NAMALWA (cell line): ENCODE measurements around the gene DTNBP1.

ENCODE experiments used
- DNase-seq: peaks from one replicate; pipeline ENCODE4 v3.0.0-alpha.2; 2015; ENCODE audit warnings: low spot score

The DTNBP1 gene

GRCh38 chr6:15515226-15515625 lies 147.6 kb downstream of the DTNBP1 start:
- peak; percentile 11 for DNase-seq

- no peak for DNase-seq
These were observed 148.8 kb downstream of the DTNBP1 start for GRCh38 chr6:15513801-15514711.

DNA sequence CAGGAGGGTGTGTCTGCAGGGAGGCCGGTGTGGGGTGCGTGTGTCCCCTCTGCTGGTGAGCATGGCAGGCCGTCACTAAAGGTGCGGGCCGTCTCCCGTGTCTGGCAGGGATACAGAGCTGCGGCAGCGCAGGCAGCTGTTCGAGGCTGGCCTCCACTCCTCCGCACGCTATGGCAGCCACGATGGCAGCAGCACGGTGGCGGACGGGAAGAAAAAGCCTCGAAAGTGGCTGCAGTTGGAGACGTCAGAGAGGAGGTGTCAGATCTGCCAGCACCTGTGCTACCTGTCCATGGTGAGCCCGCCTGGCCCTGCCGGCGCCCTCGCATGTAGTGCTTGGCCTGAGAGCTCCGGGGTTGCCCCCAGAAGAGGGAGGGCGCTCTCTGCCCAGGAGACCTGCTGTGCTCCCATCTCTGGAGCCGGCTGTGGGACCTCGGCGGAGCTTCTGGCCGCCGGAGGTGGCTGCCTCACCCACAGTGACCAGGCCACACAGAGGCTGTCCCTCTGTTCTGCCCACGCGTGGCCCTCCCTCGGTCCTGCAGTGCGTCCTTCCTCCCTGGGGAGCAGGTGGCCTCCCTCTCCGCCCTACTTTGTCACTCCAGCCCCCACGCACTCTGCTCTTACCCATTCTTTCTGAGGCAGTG lies 149.6 kb downstream of the DTNBP1 start:
- no peak for DNase-seq

- no peak for DNase-seq
These were observed 150.1 kb downstream of the DTNBP1 start for GRCh38 chr6:15512721-15513120.

GRCh38 chr6:15512126-15512525 lies 150.7 kb downstream of the DTNBP1 start:
- no peak for DNase-seq

- no peak for DNase-seq
These were observed 151.3 kb downstream of the DTNBP1 start for GRCh38 chr6:15511248-15512125.

DNA sequence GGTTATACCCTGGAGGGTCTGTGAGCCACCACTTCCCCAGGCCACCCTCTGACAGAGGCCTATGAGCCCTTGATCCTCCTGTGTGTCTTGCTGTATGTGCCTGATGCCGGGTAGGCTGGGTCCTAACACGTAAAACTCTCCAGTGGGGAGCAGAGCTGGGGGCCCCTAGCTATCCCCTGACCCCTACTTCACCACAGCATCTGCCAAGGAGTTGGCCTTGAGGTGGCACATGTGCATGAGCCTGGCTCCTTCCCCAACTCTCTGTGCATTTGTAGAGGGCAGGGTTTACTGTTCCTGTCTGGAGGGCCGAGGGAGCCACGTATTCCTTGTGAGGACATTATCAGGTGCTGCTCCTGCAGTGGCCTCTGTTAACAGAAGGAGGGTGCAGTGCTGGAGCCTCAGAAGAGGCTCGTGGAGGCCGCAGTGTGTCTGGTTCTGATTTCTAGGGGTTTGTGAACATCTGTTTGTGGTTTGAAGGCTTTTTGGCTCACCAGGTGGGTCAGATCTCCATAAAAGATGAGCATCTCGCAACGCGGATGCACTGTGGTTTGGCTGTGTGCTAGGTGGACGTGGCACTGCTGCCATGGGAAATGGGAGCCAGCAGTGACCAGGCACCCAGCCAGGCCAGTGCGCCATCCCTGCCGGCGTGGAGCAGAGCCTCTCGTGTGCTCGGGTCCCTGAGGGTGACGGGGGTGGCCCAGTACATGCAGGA lies 152.1 kb downstream of the DTNBP1 start:
- peak; percentile 11 for DNase-seq

GRCh38 chr6:15510121-15510520 lies 152.7 kb downstream of the DTNBP1 start:
- DNase-seq: no peak

GRCh38 chr6:15509335-15509933 lies 153.4 kb downstream of the DTNBP1 start:
- no peak for DNase-seq

GRCh38 chr6:15508931-15509330 lies 153.9 kb downstream of the DTNBP1 start:
- DNase-seq: no peak

DNA sequence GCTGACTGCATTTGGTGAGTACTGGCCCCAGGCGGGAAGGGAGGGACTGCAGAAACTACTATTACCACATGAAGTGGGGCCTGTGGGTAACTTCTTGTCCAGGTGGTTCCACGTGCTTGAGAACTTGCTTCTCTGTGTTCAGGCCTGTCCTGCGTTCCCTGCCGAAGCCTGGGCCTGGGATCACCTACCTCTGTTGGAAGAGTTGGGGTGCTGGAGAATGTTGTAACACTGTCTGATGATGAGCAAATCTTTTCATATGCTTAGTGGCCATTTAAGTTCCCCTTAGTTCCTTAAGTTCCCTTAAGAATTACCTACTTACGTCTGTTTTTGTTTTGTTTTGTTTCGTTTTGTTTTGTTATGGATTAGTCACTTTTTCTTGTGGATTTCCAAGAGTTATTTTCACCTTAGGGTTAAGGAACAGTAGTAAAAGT lies 154.4 kb downstream of the DTNBP1 start:
- DNase-seq: no peak

DNA sequence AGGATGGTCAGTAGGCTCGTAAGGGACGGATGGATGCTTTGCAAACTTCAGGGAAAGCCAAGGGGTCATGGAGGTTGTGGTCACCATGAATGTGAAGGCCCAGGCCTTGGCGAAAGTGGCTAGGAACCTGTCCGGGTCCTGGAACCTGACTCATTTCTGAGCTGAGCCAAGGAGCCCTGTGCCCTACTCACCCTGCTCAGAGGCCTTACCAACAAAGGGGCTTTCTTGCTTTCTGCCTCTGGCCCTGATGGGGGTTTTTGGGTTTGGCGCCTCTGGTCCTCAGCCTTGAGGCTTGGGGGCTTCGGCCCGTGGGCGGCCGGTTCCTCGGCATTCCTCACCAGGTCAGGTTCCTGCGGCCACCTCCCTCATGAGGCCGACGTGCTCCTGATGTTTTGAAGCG lies 155.1 kb downstream of the DTNBP1 start:
- no peak for DNase-seq

- DNase-seq: no peak
These were observed 155.6 kb downstream of the DTNBP1 start for GRCh38 chr6:15507221-15507620.

DNA sequence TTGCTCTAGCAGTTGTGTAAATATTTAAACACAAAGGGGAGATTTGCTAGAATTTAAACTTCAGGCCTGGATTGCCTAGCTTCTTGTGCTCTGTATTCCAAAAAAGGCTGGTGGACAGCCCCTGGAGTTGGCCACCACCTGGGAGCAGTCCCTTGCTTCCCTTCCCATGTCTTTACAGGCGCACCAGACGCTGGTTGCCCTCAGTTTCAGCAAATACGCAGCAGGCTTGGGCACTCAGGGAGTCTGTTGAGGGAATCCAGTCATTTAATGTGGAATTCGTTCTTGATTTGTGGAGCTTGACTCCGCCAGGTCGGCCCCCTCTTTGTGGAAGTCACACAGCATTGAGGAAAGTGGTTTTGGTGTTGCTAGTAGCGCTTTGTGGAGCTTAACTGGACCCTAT lies 156.8 kb downstream of the DTNBP1 start:
- DNase-seq: no peak

DNA sequence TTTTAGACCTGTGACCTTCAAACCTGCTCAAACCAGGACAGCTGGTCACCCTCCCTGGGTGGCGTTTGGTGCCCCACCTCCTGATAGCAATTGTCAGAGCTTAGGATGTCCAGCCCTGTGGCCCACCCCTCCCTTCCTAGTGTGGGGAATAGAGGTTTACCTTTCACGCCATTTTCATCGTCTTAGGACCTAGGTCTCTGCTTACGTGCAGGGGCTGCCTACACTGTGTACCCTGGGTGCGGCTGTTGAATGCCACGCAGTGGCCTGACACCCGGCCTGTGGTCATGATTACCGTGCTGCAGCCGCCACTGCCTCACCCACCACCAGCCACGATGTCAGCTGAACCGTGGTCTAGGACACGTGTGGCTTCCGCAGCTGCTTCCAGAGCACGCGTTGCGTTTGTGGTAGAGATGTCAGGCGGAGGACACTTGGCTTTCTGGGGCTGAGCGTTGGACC lies 157.3 kb downstream of the DTNBP1 start:
- DNase-seq: no peak

- DNase-seq: no peak
These were observed 158.1 kb downstream of the DTNBP1 start for GRCh38 chr6:15504581-15505350.

DNA sequence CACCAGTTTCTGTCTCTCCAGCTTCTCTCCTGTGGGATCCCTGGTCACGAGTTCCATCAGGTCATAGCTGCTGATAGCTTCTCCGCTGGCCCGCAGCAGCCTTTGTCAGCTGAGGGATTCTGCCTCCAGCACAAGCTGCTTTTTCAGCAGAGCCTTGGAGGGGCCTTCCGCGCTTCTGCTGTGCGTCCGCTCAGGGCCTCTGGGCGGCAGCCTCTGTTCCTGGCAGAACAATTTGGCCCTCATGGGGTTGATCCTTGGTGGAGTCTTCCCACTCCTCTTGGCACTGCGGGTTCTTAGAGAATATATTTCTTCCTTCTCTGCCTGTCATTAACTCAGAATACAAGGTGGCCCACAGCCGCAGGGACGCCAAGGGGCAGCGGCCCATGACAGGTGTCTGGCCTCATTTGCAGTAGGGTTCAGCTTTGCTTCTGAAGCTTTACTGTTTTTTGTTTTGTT lies 158.8 kb downstream of the DTNBP1 start:
- DNase-seq: no peak

DNA sequence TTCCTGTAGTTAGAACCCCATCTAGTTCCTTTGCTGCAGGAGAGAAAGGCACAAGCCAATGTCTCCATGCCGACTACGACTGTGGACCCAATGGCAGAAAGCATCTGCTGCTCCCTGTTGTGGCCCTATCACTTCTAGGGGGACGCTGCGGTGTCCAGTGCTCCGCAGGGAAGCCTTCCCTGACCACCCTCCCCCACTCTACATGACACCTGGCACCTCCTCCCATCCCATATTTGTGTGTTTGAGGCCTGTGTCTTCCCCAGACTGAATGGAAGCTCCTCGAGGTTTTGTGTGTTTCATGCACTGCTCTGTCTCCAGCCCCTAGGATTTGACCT lies 159.5 kb downstream of the DTNBP1 start:
- no peak for DNase-seq

- no peak for DNase-seq
These were observed 160.1 kb downstream of the DTNBP1 start for GRCh38 chr6:15502446-15503345.
